ENCODE measurements around the gene C10orf143.
"Not testable (repeated sequence)": the region's sequence is repeated elsewhere in the genome, so short reads cannot be mapped to it uniquely, and the experiment has no call there.

Gene C10orf143

GRCh38 chr10:130110246-130111112 is at the start of gene C10orf143:
Gene C10orf143, minus strand, starts transcription at chr10:130110830. Its CDS starts 58 bp downstream, at chr10:130110772.
- peak; percentile 78 for DNase-seq

GRCh38 chr10:130159192-130159794 is 48.7 kb upstream of the C10orf143 start:
- no peak for DNase-seq

DNA sequence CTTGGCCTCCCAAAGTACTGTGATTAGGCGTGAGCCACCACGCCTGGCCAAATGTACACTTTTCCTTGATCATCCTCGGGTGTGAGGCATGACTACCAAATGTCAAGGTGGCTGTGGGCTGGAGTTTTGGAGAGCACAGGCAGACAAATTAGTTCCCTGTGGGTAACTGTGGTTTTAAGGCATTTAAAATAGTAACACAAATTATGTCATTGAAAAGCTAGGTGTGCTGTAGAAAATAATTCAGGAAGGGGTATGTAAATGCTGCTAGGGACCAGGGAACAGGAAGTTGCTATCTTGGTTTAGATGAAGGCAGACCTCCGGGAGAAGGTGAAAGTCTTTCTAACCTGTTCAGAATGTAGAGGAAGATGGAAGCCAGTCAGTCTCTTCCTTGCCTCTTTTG is 35.4 kb upstream of the C10orf143 start:
- DNase-seq = no peak

DNA sequence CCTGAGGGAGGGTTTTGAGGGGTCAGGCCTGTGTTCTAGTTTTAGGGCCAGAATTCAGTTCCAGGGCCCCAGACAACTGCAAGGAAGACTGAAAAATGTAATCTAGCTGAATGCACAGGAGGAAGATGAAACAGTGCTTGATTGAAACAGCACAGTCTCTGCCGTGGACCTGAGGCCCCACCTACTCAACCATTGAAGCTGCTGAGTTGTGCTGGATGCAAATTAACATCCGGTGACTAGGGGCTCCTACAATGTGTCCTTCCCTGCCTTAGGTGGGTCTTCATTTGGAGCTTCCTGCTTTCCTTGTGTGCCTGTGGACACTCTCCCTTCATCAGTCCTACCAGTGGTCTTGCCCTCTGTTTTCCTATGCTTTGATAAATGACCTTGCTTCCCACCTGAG is 31.2 kb upstream of the C10orf143 start:
- no peak for DNase-seq

DNA sequence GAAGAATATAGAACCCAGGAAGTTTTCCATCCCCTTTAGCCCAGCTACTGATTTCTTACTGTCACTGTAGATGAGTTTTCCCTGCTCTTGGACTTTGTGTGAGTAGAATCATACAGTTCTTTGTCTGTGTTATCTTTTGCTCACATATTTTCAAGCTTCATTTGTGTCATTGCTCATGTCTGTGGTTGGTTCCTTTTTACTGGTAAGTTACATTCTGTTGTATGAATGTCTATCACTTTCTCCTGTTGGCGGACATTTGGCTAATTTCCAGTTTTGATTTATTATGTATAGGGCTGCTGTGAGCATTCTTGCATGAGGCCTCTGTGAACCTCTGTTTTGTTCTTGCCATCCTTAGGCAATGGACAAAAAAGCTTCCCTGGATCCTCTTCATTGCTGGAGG is 30.8 kb upstream of the C10orf143 start:
- DNase-seq = no peak

DNA sequence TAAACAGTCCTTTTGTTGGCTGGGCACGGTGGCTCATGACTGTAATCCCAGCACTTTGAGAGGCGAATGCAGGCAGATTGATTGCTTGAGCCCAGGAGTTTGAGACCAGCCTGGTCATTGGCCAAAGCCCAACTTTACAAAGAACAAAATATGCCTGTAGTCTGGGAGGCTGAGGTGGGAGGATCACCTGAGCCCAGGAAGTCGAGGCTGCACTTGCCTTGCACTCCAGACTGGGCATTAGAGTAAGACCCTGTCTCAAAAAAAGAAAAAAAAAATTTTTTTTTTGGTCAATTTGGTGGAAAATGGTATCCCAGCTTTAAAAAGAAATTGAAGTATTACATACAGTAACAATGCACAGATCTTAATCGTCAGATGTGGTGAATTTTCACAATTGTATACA is 30.4 kb upstream of the C10orf143 start:
- DNase-seq = no peak

DNA sequence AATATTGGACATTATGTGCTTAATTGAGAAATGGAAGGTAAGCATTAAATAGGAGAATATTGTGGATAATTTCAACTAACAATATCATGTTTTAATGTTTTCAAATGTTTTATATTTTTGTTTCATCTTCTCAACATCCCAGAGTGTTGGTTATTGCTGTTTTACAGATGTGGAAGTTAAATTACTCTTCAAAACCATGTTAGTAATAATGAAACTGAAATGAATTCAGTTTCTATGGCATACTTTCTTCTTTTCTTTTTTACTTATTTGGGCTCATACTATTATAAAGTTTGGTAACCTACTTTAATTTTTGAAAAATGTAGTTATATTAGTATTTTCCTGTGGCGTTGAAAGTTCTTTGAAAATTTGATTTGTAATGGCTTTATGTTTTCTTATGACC is 29.8 kb upstream of the C10orf143 start:
- no peak for DNase-seq

- DNase-seq = peak; percentile 78
These were observed 27.8 kb upstream of the C10orf143 start for GRCh38 chr10:130138479-130138866.

DNA sequence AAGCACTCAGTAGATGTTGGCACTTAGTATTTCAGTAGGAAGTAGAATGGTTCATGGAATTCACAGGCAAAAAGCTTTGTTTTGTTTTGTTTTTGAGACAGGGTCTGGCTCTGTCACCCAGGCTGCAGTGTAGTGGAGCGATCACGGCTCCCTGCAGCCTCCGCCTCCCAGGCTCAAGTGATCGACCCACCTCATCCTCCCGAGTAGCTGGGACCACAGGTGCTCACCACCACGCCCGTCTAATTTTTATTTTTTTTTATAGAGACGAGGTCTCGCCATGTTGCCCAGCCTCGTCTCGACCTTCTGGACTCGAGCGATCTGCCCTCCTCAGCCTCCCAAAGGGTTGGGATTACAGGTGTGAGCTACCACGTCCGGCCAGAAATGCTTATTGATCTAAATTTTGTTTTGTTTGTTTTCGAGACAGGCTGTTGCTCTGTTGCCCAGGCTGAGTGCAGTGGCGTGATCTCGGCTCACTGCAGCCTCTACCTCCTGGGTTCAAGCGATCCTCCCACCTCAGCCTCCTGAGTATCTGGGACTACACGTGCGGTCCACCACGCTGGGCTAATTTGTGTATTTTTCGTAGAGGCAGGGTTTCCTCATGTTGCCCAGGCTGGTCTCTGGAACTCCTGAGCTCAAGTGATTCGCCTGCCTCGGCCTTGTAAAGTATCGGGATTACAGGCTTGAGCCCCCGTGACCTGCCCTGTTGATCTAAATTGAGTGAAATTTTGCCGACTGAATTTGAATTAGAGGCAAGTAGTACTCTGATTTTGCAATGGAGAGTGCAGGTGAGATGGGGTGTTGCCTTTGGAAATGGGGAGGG is 27.2 kb upstream of the C10orf143 start:
- no peak for DNase-seq

DNA sequence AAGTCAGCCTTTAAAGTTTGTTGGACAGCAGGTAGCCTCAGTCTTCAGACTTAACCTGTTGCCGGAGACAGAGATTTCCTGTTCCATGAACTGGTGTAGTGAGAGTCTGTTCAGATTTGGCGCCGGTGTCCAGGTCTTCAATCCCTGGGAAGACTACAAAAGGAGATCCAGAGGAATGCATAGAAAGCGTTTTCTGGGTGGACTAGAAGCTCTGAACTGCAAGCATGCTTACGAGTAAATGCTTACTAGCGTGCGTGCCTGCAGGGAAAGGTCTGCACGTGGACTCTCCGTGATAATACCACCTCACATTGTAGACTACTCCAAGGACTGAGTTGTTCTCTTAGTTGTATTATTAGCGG is 26.4 kb upstream of the C10orf143 start:
- no peak for DNase-seq

- peak; percentile 36 for DNase-seq
These were observed 25.8 kb upstream of the C10orf143 start, which contains the start of gene GLRX3 for GRCh38 chr10:130136226-130137089. Gene GLRX3, plus strand, starts transcription at chr10:130136391. Its CDS starts 30 bp downstream, at chr10:130136421.

DNA sequence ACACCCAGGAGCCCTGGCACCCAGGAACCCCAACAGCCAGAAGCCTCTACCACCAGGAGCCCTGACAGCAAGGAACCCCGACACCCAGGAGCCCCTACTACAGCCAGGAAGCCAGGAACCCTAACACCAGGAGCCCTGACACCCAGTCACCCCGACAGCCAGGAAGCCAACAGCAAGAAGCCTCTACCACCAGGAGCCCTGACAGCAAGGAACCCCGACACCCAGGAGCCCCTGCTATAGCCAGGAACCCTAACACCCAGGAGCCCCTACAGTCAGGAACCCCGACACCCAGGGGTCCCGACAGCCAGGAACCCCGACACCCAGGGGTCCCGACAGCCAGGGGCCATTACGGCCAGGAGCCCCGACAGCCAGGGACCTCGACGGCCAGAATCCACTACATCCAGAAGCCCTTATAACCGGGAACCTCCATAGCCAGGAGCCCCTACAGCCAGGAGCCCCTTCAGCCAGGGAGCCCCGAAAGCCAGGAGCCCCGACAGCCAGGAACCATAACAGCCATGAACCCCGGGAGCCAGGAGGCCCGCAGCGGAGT is 25.1 kb upstream of the C10orf143 start:
- DNase-seq = no peak

DNA sequence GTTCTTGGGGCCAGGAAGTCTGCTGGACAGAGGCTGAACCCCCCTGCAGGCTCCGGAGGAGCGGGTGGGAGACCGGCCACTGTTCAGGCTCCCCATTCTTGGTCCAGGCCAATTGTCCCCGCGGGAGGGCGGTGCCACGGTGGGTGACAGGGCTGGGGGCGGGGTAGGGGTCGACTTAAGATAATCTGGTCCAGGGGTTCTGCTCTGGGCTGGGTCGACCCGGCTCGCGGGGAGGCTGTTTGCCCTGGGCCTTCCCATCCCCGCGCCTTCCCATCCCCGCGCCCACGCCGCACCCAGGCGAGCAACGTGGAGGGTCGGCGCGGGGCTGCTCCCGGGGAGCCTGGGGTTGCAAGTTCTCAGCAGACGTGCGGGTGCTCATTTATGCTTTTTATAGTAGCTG is 18.3 kb upstream of the C10orf143 start:
- no peak for DNase-seq

- DNase-seq = no peak
These were observed 17.6 kb upstream of the C10orf143 start for GRCh38 chr10:130128062-130128781.

DNA sequence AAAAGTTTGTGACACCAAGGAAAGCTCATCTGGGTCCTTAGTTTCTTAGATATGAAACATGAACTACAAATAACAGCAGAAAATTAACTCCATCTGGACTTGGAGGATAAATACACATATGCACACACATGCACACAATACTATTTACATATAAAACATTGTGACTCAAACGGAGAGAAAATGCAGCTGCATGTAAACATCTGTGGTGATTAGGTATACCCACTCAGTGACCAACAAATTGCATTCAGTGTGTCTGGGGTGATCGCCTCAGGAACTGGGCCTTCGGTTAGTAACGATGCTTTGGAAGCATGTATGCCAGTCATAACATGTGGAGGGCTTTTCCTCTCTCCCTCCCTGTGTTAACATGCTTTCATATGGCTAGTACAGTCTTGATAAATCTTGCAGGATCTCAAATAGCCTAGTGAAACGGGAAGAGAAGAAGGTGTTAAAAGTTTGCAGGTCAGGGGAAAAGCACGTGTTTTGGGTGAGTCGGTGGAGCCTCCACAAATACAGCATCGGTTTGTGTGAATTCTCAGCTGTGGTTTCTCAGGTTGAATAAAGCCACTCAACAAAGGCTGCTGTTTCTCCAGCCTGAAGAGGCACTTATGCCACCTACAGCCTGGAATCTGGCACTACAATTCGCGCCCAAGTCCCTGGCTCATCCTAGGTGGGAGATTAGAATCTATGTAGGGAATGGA is 16.9 kb upstream of the C10orf143 start:
- peak; percentile 34 for DNase-seq

DNA sequence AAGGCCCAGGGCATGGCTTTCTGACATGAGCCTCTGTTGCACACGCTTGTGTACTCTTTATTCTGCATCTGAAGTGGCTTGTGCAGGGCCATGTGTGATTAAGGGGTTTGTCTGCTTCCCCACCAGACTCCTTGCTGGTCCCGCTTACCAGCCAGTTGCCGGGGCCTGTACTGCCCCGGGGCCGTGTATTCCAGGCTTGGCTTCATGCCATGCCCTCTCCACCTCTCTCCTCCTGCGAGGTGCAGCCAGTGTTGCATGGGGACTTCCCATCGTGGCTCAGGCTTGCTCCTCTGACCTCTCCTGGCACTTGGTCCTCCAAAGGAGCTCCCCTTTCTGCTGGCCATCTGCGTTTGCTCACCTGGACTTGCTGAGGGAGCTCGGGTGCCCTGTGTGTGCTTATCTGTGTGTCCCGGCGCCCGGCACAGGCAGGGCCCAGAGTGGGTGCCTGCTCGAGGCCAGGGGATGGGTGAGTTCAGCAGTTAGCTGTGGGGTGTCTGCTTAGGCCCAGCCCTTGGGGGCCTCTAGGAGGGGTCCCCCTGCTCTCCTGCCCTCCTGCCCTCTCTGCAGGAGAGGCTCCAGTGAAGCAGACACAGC is 11.0 kb upstream of the C10orf143 start:
- DNase-seq = peak; percentile 4

GRCh38 chr10:130117535-130117934 is 6.9 kb upstream of the C10orf143 start:
- not testable (repeated sequence) for DNase-seq

- not testable (repeated sequence) for DNase-seq
These were observed 6.3 kb upstream of the C10orf143 start for GRCh38 chr10:130116942-130117341.

- no peak for DNase-seq
These were observed 2.2 kb upstream of the C10orf143 start for GRCh38 chr10:130112821-130113220.

- no peak for DNase-seq
These were observed 1.2 kb upstream of the C10orf143 start for GRCh38 chr10:130111852-130112180.

Data from DMS79 treated with DMSO at 0.1 percent for 48 hours (cell line).